A673 (cell line): ENCODE data around the gene P2RY12.

Source experiments
- EZH2 ChIP-seq: fragments of 200-600 bp; sonication (generic); IDR thresholded peaks from 2 replicates; pipeline ENCODE4 v1.6.1; 2017; ENCODE audit warnings: borderline replicate concordance, low read depth, mild to moderate bottlenecking, mixed read lengths, antibody characterized with exemption, low read length; ENCODE audit not compliant: poor library complexity, severe bottlenecking
- TF ChIP-seq, protein P1 (sequence below): fragments of 300-800, 200-600 bp; sonication (generic); conservative IDR thresholded peaks from 2 replicates; pipeline ENCODE4 v1.5.1; 2017; ENCODE audit warnings: low read depth, mild to moderate bottlenecking, antibody characterized with exemption, low read length, moderate library complexity, mixed read lengths

DNA sequence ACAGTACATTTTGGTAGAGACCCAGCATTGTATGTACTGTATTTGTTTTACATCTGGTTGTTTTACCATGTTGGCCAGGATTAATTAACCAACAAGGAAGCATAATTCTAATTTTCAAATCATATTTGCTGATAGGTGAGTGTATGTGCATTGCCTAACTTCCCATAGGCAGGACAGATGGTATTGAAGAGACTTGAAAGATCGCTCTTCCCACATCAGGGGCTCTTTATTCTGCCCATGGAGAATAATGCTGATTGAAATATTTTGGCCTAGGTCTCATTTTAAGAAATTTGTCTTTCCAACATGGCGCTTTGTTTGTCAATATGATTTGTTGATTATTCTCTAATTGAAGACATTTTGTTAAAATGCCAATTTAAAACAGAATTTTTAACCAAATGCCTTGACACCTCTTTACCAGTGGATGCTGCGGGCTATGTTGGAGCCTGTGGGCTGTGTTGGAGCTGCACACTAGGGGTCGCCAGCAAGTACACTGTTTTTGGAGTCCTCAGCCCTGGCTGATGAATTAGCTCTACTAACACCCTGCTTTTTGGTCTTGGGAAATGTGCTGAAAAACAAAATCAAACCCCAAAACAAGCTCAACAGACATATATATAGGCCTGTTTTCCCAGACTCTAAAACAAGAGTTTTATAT, 5.3 kb downstream of the P2RY12 start:
- TF ChIP-seq, protein P1, sequence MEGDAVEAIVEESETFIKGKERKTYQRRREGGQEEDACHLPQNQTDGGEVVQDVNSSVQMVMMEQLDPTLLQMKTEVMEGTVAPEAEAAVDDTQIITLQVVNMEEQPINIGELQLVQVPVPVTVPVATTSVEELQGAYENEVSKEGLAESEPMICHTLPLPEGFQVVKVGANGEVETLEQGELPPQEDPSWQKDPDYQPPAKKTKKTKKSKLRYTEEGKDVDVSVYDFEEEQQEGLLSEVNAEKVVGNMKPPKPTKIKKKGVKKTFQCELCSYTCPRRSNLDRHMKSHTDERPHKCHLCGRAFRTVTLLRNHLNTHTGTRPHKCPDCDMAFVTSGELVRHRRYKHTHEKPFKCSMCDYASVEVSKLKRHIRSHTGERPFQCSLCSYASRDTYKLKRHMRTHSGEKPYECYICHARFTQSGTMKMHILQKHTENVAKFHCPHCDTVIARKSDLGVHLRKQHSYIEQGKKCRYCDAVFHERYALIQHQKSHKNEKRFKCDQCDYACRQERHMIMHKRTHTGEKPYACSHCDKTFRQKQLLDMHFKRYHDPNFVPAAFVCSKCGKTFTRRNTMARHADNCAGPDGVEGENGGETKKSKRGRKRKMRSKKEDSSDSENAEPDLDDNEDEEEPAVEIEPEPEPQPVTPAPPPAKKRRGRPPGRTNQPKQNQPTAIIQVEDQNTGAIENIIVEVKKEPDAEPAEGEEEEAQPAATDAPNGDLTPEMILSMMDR: peak; percentile 90
- no peak for TF ChIP-seq EZH2
